ENCODE results near the gene SETBP1.
A peak's percentile ranks its signal among the peaks of the same experiment; 100 is the strongest.

The SETBP1 gene

DNA sequence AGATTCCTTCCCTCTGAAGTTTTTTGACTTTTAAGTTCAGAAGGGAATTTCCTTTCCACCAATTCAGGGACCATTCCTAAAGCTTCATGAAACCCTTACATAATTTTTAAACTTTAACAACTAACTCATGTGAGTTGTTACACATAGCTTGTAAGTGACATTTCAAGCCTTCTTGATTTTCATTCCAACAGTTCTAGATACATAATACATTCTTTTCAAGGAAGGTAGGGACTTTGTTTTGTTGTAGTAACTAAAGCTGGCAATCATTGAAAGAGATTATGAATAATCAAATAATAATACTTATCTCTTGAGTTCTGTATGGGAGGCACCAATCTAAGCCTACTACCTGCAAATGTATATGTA is 45.4 kb downstream of the SETBP1 start:
- H3K27ac Mint-ChIP-seq = peak overlapping the region; percentile 86
- ATAC-seq (peak; percentile 4), DNase-seq (no peak)
- no peaks in the 10 kb centered on the region for H3K9me3 Mint-ChIP-seq
- peak overlapping the region; percentile 30 for H3K4me3 Mint-ChIP-seq
- peaks cover 95% of the 10 kb centered on the region for H3K4me1 Mint-ChIP-seq
- peaks cover 2% of the 10 kb centered on the region for H3K36me3 Mint-ChIP-seq (ENCODE audit: low read depth)
- no peaks in the 10 kb centered on the region for H3K27me3 Mint-ChIP-seq

DNA sequence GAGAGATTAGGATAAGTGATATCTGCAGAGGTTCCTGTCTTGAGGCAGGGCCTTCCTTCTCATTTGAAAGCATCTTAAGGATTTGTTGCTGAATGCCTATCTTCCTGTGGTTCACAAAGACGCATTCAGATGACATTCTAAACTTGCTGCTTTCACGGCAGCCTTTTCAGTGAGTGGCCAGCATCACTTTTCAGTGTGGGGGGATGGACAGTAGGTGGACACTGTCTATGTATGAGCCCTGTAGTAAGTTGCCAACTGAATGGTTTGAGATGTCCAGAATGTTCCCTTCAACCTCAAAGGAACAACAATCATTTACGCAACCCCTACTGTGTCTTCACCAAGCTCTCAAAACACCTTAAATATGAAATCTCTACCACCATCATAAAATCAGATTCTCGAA is 46.6 kb downstream of the SETBP1 start:
- peak overlapping the region; percentile 14 for H3K27ac Mint-ChIP-seq
- no peak for ATAC-seq
- peaks cover 6% of the 10 kb centered on the region for H3K36me3 Mint-ChIP-seq (ENCODE audit: low read depth)
- H3K4me1 Mint-ChIP-seq = peaks cover 97% of the 10 kb centered on the region
- DNase-seq = no peak
- no peaks in the 10 kb centered on the region for H3K9me3 Mint-ChIP-seq
- H3K27me3 Mint-ChIP-seq = peaks cover 2% of the 10 kb centered on the region
- no peak overlapping the region for H3K4me3 Mint-ChIP-seq

GRCh38 chr18:44729631-44730101 is 49.0 kb downstream of the SETBP1 start:
- no peak overlapping the region for H3K4me3 Mint-ChIP-seq
- peaks cover 10% of the 10 kb centered on the region for H3K36me3 Mint-ChIP-seq (ENCODE audit: low read depth)
- peaks cover 5% of the 10 kb centered on the region for H3K27me3 Mint-ChIP-seq
- peaks cover 98% of the 10 kb centered on the region for H3K4me1 Mint-ChIP-seq
- ATAC-seq = peak; percentile 63
- H3K9me3 Mint-ChIP-seq = no peaks in the 10 kb centered on the region
- peak; percentile 40 for DNase-seq
- peak overlapping the region; percentile 44 for H3K27ac Mint-ChIP-seq

DNA sequence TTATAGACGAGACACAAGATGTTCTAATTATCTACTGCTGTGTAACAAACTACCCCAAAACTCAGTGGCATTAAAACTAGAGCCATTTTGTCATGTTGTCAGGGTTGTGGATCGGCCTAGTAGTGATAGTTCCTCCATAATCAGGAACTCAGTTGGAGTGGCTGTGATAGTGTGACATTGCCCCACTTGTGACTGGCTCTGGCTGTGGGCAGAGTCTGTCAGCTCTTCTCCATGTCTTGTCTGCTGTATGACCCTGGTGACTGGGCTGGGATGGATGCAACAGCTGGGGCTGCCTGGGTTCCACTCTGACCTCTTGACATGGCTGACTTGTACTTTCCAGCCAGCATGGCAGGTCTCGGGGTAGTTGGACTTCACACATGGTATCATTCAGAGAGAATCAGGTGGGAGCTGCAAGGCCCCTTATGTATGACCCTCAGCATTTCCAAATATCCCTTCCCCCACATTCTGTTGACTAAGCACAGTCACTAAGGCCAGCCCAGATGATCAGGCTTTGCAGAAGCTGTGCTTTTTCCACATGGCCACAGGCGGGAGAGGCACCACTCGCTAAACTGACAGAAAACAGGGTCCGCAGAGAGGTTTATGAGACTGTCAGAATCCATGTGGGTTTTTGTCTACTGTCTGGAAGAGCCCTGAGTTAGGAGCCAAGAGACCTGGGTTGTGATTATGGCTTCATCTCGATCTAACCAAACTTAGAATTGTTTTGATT is 50.3 kb downstream of the SETBP1 start:
- DNase-seq (no peak), ATAC-seq (no peak)
- H3K36me3 Mint-ChIP-seq (ENCODE audit: low read depth) = peaks cover 10% of the 10 kb centered on the region
- no peaks in the 10 kb centered on the region for H3K9me3 Mint-ChIP-seq
- H3K4me3 Mint-ChIP-seq = no peak overlapping the region
- H3K4me1 Mint-ChIP-seq = peaks cover 85% of the 10 kb centered on the region
- H3K27ac Mint-ChIP-seq = peak overlapping the region; percentile 44
- H3K27me3 Mint-ChIP-seq = peaks cover 7% of the 10 kb centered on the region

DNA sequence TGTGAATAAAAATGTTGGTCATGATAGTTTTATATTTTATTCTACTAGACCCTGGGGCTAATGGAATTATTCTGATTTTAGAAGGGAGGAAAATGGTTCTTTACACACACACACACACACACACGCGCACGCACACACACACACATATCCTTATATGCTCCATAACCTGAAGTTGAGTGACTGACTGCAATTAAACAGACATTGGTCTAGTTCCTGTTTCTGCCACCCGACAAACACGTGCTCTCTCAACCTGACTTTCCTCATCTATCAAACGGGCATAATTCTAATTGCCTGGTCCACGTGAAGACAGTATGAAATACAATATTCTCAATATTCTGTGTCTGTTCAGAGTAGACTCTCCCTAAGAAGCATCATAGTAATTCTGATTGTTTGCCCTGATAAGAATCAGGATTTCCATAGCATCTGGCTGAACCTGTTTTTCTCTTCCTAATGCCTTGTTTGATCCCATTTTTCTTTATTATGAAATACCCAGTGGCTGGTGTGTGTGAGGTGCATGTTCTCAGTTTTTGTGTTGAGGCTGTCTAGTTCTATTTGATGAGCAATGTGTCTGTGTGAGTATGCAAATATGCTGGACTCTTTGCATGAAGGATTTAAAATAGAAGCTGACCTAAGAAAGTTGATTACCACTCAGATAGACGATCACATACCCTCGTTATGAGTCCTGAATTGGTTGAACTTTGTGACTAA is 51.0 kb downstream of the SETBP1 start:
- H3K27me3 Mint-ChIP-seq = peaks cover 9% of the 10 kb centered on the region
- H3K4me1 Mint-ChIP-seq = peaks cover 78% of the 10 kb centered on the region
- no peak for DNase-seq
- peaks cover 10% of the 10 kb centered on the region for H3K36me3 Mint-ChIP-seq (ENCODE audit: low read depth)
- peak overlapping the region; percentile 32 for H3K27ac Mint-ChIP-seq
- no peak for ATAC-seq
- H3K4me3 Mint-ChIP-seq = no peak overlapping the region
- no peaks in the 10 kb centered on the region for H3K9me3 Mint-ChIP-seq

- DNase-seq = no peak
- Mint-ChIP-seq H3K9me3 (no peaks in the 10 kb centered on the region), H3K36me3 (ENCODE audit: low read depth) (peaks cover 10% of the 10 kb centered on the region), H3K27ac (no peak overlapping the region), H3K27me3 (peaks cover 9% of the 10 kb centered on the region), H3K4me3 (peak overlapping the region; percentile 18), H3K4me1 (peaks cover 72% of the 10 kb centered on the region)
- no peak for ATAC-seq
Measured at GRCh38 chr18:44732238-44732563, 51.5 kb downstream of the SETBP1 start.

GRCh38 chr18:44732599-44732998 is 51.9 kb downstream of the SETBP1 start:
- peaks cover 9% of the 10 kb centered on the region for H3K27me3 Mint-ChIP-seq
- H3K4me3 Mint-ChIP-seq = no peak overlapping the region
- H3K36me3 Mint-ChIP-seq (ENCODE audit: low read depth) = peaks cover 10% of the 10 kb centered on the region
- no peak overlapping the region for H3K27ac Mint-ChIP-seq
- DNase-seq = no peak
- ATAC-seq = no peak
- H3K9me3 Mint-ChIP-seq = no peaks in the 10 kb centered on the region
- H3K4me1 Mint-ChIP-seq = peaks cover 68% of the 10 kb centered on the region

DNA sequence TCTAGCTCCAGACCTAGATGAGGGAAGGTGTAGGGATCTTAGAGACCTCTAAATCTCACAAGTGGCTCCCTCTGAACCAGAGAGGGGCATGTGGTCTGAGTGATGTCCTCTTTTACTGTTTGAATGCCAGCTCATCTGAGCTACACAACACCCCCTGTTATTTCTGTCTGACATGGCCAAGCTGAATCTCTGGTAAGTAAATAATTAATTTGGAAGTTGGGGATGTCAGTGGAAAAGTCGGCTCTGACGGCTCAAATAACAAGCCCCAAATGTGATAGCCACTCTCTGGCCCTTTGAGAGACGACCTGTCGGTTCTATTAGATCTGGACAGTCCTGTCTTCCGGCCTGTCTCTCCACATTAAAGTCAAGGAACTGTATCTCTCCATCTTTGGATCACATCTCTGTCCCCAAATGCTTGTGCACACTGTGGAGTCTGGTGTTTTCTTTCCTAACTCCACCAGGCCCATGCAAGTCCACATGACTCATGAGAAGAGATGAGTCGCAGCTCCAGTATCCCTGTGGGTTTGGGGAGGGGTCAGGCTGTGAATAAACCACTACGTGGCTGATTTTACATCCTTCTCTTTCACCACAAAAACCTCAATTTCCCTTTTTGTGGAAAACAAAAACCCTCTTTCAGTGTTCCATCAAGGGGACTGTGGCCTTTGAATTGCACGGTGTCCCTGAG is 52.5 kb downstream of the SETBP1 start:
- Mint-ChIP-seq H3K4me3 (peak overlapping the region; percentile 24), H3K27me3 (peaks cover 9% of the 10 kb centered on the region), H3K27ac (peak overlapping the region; percentile 80), H3K36me3 (ENCODE audit: low read depth) (peaks cover 10% of the 10 kb centered on the region), H3K9me3 (no peaks in the 10 kb centered on the region), H3K4me1 (peaks cover 64% of the 10 kb centered on the region)
- DNase-seq (peak; percentile 46), ATAC-seq (peak; percentile 83)

DNA sequence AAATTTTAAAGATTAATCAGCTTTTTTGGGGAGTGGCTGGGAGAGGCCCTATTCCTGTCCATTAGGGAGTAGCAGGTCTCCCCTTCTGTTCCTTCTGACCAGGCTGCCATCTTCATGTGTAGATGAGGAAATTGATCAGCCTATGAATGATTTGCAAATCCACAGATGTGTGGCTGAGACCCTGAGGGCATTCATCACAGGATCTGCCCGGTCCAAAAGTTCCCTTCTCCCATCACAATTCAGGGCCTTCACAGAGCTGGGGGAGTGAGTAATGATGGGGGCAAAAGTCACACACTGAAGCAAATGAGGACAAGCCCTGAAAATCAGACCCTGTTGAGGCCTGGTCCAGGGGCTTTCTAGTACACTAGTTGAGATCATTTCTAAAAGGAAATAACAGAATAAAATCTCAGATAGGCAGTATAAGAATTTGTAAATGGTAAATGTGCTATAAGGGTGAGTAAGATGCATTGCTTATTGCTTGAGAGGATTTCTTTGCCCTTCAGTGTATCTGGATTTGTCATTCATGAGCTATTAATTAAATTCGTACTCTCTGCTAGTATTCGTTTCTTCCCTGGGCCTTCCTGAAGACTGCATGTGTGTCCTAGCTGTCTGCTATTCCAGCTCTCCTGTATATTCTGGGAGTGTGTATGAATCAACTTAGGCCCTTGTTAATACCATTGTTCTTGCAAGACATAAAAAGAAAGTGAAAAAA is 53.2 kb downstream of the SETBP1 start:
- DNase-seq (no peak), ATAC-seq (peak; percentile 31)
- H3K9me3 Mint-ChIP-seq = no peaks in the 10 kb centered on the region
- H3K4me1 Mint-ChIP-seq = peaks cover 57% of the 10 kb centered on the region
- peaks cover 10% of the 10 kb centered on the region for H3K36me3 Mint-ChIP-seq (ENCODE audit: low read depth)
- H3K27ac Mint-ChIP-seq = peak overlapping the region; percentile 80
- H3K27me3 Mint-ChIP-seq = peaks cover 9% of the 10 kb centered on the region
- H3K4me3 Mint-ChIP-seq = no peak overlapping the region

DNA sequence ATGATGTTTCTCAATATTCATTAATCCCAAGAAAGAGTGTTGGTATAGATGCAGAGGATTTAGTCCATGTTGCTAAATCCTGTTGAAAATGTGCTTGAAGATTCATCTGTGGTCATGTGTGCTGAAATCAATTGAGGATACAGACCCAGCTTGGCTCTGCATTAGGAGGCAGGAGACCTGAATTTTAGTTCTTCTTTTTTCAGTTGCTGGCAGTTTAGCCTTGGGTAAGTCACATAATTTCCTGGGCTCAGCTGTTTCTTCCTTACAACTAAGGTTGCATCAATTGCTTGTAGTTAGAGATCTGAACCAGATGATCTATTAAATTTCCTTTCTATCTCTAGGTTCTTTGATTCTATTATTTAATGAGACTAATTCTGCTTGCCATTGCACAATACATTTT is 54.4 kb downstream of the SETBP1 start:
- Mint-ChIP-seq H3K27me3 (peaks cover 9% of the 10 kb centered on the region), H3K9me3 (no peaks in the 10 kb centered on the region), H3K4me1 (peaks cover 45% of the 10 kb centered on the region), H3K4me3 (no peak overlapping the region), H3K36me3 (ENCODE audit: low read depth) (peaks cover 9% of the 10 kb centered on the region), H3K27ac (no peak overlapping the region)
- DNase-seq (no peak), ATAC-seq (no peak)

DNA sequence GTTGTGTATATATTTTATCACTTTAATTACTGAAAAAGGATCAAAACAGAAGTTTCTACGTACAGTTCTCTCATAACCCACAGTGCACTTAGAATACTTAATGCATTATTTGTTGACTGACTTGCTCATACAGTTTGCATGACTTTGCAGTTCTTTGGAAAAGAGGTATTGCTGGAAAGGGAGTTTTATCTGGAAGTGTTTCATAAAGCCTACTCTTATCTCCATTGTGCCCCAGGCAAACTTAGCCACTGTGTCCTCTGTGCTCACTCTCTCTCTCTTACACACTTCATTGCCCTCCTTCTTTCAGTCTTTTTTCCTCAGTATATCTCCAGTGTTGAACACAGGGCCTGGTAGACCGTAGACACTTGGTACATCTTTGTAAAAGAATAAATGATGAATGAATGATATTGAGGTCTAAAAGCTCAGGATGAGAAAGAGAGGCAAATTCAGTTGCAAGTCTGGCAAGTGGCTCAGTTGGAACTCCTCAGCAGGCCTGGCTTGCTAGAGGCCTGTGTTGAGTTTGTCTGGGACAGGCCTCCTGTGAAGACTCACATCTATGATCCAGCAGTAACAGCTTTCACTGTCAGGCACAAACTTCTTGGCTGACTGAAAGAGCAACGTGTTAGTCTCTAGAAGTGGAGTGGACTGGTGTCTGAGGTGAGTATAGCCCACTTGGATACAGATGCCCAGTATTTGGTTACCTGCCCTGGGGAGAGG is 56.1 kb downstream of the SETBP1 start:
- Mint-ChIP-seq H3K36me3 (ENCODE audit: low read depth) (peaks cover 5% of the 10 kb centered on the region), H3K9me3 (no peaks in the 10 kb centered on the region), H3K27me3 (peaks cover 14% of the 10 kb centered on the region)

DNA sequence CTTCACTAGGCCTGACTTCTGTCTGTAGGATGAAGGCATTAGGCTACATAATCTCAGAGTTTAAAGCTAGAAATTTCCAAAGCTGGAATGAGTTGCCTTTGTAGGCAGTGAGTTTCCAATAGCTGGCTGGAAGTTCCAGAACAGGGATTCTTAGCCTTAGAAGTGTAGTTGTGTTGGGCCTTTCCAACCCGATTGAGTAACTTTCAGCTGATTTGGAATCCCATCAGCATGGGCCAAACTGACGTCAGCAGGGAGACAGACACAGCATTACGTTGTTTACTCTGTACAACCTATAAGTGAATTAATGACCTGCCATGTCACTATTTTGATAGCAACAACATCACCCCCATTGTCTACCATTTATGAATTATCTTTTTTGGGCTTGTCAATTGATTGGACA is 56.9 kb downstream of the SETBP1 start:
- H3K27ac Mint-ChIP-seq = no peak overlapping the region
- peaks cover 14% of the 10 kb centered on the region for H3K27me3 Mint-ChIP-seq
- H3K36me3 Mint-ChIP-seq (ENCODE audit: low read depth) = peaks cover 4% of the 10 kb centered on the region
- DNase-seq (no peak), ATAC-seq (no peak)
- no peak overlapping the region for H3K4me3 Mint-ChIP-seq
- H3K9me3 Mint-ChIP-seq = no peaks in the 10 kb centered on the region
- H3K4me1 Mint-ChIP-seq = peaks cover 20% of the 10 kb centered on the region

More for the DNA sequence above, 56.1 kb downstream of the SETBP1 start:
- Mint-ChIP-seq H3K4me1 (peaks cover 28% of the 10 kb centered on the region), H3K4me3 (no peak overlapping the region), H3K27ac (no peak overlapping the region)
- DNase-seq (no peak), ATAC-seq (no peak)

DNA sequence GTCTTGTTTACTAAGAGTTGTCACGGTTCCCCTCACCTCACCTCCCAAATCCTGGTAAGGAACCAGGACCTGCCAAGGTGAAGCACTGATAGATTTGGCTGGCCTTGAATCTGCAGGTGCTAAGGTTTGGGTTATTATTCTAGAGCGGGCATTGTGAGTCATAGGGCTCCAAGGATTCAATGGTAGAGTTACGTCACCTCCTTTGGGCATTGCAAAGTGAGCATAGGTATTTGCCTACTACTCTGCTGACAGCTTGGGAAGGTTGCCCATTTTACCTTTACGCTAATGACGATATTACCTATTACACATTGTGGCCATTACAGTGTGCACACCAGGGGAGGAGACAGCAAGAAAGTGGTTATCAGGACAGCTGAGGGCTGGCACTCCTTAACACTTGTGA is 59.3 kb downstream of the SETBP1 start:
- Mint-ChIP-seq H3K27ac (no peak overlapping the region), H3K36me3 (ENCODE audit: low read depth) (no peaks in the 10 kb centered on the region), H3K4me1 (peaks cover 2% of the 10 kb centered on the region)

DNA sequence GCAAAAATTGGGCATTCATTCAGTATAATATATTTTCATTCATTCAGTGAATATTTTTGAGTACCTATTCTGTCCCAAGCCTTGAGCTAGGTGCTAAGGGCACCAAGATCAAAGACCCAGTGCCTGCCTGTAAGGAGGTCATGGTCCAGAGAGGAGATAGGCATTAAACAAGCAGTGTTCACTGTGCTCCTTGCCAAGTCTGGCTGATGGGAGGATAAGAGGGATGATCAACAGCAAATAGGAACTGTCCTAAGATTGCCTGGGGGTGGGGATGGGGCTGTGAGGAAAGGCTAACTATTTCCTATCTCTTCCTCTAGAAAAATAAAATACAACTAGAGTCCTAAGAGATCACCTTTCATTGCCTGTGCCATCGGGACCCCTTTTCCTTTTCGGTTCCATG is 60.4 kb downstream of the SETBP1 start:
- ATAC-seq (no peak), DNase-seq (no peak)
- H3K9me3 Mint-ChIP-seq = no peaks in the 10 kb centered on the region
- no peak overlapping the region for H3K4me3 Mint-ChIP-seq
- H3K4me1 Mint-ChIP-seq = peaks cover 2% of the 10 kb centered on the region
- H3K27ac Mint-ChIP-seq = peak overlapping the region; percentile 13
- peaks cover 20% of the 10 kb centered on the region for H3K27me3 Mint-ChIP-seq
- no peaks in the 10 kb centered on the region for H3K36me3 Mint-ChIP-seq (ENCODE audit: low read depth)

More for the DNA sequence above, 59.3 kb downstream of the SETBP1 start:
- ATAC-seq = no peak
- peaks cover 16% of the 10 kb centered on the region for H3K27me3 Mint-ChIP-seq
- no peaks in the 10 kb centered on the region for H3K9me3 Mint-ChIP-seq
- H3K4me3 Mint-ChIP-seq = no peak overlapping the region
- DNase-seq = no peak
